Lung microvascular endothelial cell (primary cell): ENCODE data around the gene PITHD1. TPM values are rescaled to one million over a fixed set of nuclear protein-coding genes. Genes with fewer than 3 reads are reported as not detected.
A peak's percentile ranks its signal among the peaks of the same experiment; 100 is the strongest.
"Not testable (repeated sequence)": the region's sequence is repeated elsewhere in the genome, so short reads cannot be mapped to it uniquely, and the experiment has no call there.

Experiments used
- DNase-seq, 2 donors: peaks; one replicate each; pipeline versions ENCODE4 v3.0.0 to v3.0.0-alpha.2; 2010; ENCODE audit warnings: low read depth in 2 of 2
- total RNA-seq: library from RNA; depleted of rRNA; stranded (reverse); fragments of >200 nt; gene quantifications from 2 replicates; pipeline ENCODE4 v1.2.1, GENCODE V29; 2014

Gene PITHD1
- total RNA-seq, 1 donor from 2014 or later, result 29.0 TPM

GRCh38 chr1:23772854-23773242 lies 5.4 kb upstream of the PITHD1 start:
- DNase-seq, result no peak

GRCh38 chr1:23774174-23774880 lies 3.9 kb upstream of the PITHD1 start:
- DNase-seq, result no peak

- no peak for DNase-seq
These were observed 2.0 kb upstream of the PITHD1 start for GRCh38 chr1:23776217-23776616.

DNA sequence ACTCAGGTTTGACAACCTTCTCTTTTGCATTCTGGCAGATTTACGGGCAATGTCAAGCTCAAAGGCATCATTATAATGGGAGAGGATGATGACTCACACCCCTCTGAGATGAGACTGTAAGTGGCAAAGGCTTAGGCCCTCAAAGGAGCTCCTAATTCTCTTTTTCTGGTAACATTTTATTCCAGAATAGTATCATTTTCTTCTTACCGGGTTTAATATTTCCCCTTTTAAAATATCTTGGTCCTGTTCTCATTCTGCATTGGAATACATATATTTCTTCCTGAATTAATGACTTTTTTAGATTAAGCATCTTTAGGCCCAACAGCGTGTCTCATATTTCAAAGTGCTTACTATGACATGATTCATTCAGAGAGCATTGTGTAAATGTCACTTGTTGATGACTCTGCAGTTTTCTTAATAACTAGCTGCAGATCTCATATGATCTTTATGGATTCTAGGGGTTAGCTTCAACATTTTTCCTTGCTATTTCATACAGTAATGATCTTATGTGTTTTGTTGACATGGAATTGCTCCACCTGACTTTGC lies 1.7 kb downstream of the PITHD1 start:
- peak in 1 of 2 donors; percentile 44 for DNase-seq

DNA sequence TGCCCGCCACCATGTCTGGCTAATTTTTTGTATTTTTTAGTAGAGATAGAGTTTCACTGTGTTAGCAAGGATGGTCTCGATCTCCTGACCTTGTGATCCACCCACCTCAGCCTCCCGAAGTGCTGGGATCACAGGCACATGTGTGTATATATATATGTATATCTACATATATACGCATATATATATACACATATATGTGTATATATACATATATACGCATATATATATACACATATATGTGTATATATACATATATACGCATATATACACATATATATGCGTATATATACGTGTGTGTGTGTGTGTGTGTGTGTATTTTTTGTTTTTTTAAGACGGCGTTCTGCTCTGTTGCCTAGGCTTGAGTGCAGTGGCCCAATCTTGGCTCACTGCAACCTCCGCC lies 4.9 kb downstream of the PITHD1 start:
- DNase-seq, result not testable (repeated sequence)

DNA sequence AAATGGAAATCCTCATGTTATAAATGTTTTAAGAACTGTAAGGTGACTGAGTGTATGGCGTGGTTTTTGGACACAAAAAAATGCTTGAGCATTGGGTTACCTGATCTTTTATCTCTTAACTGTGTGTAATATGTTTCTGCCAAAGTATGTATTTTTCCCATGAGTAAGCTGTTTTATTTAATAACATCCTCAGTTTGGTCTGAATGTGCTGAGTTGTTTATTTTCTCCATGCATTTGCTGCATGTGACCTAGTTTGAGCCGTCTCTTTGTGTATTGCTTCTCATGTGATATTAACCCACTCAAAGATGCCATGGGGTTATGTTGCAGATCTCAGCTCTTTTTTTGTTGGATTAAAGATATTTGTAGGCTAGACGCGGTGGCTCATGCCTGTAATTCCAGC lies 6.6 kb downstream of the PITHD1 start:
- no peak for DNase-seq

GRCh38 chr1:23787701-23788100 lies 9.5 kb downstream of the PITHD1 start:
- peak in 1 of 2 donors; percentile 66 for DNase-seq

DNA sequence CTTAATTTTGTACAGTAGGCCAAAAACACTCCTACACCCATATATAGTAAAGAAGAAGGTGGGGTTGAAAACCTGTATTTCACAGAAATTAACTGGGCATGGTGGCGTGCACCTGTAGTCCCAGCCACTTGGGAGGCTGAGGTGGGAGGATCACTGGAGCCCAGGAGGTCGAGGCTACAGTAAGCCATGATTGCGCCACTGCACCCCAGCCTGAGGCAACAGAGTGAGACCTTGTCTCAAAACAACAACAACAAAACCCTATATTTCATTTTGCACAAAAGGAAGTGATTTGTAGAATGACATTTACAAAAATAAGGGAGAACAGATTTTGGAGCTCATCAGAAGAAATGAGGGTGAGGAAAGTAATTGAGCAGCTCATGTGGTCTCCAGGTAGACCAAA lies 10.5 kb downstream of the PITHD1 start:
- DNase-seq, result no peak

DNA sequence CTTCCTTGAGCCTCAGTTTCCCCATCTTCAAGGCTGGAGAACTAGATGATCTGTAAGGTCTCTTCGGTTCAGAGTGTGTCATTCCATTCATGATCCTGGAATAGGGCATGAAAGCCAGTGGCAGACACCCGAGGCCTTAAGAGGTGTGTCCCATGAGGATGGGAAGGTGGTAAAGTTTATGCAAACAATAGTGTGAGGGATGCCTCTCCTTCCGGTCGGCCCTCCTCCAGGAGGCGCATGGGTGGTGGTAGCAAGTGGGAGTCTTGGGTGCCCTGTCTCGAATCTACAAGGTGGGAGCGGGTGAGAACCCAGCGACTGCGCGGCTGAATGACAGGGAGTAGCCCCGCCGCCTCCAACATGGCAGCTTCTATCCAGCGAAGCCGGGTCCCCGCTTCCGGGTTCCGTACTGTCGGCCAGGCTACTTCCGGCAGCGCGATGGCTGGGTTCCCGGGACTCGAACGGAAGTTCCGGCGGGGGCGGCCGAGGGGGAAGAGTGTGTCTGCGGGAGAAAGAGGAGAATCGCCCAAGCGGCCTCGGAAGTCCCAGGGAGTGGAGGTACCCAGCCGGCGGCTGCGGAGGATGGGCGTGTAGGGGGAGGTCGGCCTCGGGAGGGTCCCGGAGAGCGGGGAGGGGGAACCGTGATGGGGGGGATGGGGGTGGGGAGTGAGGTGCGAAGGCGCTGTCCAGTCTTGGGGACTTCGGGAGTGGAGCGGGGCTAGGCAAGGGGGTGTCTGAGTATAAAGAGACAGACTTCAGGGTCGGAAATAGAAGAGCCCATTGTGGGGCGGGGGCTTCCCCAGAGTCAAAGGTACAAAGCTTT lies 12.7 kb downstream of the PITHD1 start, which contains the start of gene LYPLA2:
TSS of gene LYPLA2 (plus strand) at position 450 of the 820 bp plus-strand sequence. CDS start 1,538 bp downstream, outside the sequence.
- DNase-seq, result peak; percentile 92

DNA sequence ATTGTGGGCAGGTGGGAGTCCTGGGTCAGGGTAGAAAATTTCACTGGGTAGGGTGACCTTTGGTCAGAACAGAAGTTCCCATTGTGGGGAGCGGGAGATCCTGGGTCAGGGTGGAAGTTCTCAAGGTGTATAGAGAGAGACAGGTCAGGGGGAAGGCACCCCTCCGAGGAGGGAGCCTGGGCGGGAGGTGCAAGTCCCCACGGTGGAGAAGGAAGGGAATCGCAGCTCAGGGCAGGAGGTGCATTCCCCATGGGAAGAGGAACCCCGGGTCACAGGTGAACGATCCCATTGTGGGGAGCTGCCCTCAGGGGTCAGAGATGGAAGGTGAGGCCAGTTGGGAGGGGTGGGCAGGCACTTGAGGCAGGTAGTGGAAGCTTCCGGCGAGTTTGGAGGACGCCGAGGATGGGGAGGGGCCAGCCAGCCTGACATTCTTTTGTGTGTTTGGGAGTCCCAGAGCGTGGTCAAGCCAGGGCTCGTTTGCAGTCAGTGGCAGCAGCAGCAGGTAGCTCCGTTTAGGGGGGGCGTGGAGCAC lies 13.4 kb downstream of the PITHD1 start:
- DNase-seq, result peak; percentile 29 to 37

DNA sequence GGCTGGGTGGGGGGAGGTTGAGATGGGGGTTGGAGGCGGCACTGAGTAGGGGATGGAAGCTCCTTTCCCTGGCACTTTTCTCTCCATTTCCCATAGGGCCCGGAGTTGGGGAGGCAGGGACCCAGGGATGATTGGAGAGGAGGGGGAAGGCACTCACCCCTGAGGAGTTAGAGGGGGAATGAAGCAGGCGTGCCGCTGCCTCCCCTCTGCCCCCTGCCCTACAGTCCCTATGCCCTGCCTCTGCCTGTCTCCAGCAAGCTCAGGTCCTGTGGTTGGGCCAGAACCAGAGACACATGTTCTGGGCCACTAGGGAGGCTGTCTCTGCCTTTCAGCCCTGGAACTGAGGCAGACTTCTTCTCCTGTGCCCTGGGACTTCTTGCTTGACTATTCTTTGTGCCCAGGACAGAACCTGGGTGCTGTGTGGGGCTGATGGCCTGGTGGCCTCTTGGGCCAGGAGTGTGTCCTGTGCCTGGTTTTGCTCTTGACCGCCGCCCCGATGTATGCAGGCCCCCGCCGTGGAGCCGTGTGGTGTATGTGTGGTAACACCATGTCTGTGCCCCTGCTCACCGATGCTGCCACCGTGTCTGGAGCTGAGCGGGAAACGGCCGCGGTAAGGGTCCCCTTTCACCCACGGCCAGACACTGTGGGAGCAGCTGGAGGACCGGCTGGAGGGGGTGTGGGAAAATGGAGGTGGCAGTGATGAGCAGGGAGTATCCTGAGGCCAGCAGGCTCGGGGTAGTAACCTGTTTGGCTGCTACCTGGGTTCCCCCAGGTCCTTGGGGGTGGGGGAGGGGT lies 14.1 kb downstream of the PITHD1 start:
- DNase-seq, result no peak

- peak; percentile 53 to 54 for DNase-seq
These were observed 15.0 kb downstream of the PITHD1 start for GRCh38 chr1:23793018-23793781.

DNA sequence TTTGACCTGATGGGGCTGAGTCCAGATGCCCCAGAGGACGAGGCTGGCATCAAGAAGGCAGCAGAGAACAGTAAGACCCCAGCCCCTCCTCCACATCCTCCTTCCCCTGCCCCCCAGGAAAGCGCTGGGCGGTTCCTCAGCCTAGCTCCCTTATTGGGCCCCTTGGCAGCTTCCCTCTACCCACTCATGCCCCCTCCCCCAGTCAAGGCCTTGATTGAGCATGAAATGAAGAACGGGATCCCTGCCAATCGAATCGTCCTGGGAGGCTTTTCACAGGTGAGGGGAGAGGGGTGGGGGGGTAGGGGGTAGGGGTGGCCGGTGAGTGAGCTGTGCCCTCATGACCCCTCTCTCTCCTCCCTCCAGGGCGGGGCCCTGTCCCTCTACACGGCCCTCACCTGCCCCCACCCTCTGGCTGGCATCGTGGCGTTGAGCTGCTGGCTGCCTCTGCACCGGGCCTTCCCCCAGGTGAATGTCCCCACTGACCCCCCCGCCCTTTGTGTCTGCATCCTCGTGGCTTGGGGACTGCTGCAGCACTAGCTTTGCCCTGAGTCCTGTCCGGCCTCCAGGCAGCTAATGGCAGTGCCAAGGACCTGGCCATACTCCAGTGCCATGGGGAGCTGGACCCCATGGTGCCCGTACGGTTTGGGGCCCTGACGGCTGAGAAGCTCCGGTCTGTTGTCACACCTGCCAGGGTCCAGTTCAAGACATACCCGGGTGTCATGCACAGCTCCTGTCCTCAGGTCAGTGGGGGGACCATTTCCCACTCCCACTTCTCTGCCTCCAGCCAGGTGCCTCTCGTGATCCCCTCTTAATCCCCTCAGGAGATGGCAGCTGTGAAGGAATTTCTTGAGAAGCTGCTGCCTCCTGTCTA lies 15.9 kb downstream of the PITHD1 start:
- DNase-seq, result no peak

DNA sequence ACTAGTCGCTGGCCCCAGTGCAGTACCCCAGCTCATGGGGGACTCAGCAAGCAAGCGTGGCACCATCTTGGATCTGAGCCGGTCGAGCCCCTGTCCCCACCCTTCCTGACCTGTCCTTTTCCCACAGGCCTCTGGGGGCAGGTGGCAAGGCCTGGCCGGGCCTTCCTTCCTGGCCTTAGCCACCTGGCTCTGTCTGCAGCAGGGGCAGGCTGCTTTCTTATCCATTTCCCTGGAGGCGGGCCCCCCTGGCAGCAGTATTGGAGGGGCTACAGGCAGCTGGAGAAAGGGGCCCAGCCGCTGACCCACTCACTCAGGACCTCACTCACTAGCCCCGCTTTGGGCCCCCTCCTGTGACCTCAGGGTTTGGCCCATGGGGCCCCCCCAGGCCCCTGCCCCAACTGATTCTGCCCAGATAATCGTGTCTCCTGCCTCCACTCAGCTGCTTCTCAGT lies 16.5 kb downstream of the PITHD1 start:
- DNase-seq, result not testable (repeated sequence)

- no peak for DNase-seq
These were observed 17.7 kb downstream of the PITHD1 start for GRCh38 chr1:23795676-23796465.

GRCh38 chr1:23796466-23797271 lies 18.5 kb downstream of the PITHD1 start:
- DNase-seq, result no peak

- DNase-seq, result no peak
These were observed 19.5 kb downstream of the PITHD1 start for GRCh38 chr1:23797478-23798448.
